GM18951 (cell line): Measurements from ENCODE around the gene DUSP2.
"Not testable (repeated sequence)": the region's sequence is repeated elsewhere in the genome, so short reads cannot be mapped to it uniquely, and the experiment has no call there.

Experiments used
- POLR2A ChIP-seq: IDR thresholded peaks from 4 replicates; pipeline ENCODE4 v1.6.1; 2011; ENCODE audit warnings: mild to moderate bottlenecking; ENCODE audit not compliant: insufficient read length, insufficient read depth; ENCODE audit errors: extremely low read depth
- in situ Hi-C: fragments of 300-500 bp; cut with MboI; formaldehyde crosslinking; loops from one replicate; pipeline ENCODE4 v1.12.0; 2022; ENCODE audit warnings: low sequenced_read_pairs, mixed read lengths, inconsistent platforms; ENCODE audit not compliant: unreplicated experiment

DUSP2 gene

DNA sequence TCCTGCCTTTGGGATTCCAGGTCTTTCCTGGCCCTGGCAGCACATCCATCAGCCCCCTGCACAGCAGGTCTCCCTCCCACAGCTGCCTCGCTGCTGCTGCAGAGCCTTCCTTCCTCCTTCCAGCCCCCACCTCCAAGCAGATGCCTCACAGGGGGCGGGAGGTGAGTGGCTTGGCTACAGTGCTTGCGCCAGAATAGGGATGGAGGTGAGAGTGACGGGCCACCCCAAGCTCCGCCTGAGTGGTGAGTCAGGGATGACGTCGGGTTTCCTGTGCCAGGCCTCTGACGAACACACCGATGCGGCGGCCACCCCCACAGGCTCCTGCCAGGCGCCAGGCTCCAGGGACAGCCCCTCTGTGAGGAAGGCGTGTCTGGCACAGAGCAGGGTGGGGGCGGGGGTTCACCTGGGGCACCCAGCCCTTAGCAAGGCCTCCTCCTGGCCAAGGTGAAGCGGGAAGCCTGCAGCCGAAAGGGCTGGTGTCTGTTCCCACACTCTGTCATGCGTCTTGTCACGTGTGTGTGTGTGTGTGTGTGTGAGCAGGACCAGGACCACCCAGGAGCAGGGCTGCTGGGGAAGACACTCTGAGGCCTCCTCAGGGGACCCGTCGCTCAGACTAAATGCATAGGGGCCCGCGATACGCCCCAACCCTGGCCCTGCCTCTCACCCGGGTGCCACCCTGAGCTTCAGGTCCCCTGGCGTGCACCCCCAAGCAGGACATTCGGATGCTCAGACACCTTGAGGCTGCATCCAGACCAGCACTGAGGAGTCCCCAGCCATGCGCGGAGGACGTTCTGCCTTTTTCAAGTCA, 3.4 kb upstream of the DUSP2 start:
- TF ChIP-seq POLR2A: peak; percentile 40

DNA sequence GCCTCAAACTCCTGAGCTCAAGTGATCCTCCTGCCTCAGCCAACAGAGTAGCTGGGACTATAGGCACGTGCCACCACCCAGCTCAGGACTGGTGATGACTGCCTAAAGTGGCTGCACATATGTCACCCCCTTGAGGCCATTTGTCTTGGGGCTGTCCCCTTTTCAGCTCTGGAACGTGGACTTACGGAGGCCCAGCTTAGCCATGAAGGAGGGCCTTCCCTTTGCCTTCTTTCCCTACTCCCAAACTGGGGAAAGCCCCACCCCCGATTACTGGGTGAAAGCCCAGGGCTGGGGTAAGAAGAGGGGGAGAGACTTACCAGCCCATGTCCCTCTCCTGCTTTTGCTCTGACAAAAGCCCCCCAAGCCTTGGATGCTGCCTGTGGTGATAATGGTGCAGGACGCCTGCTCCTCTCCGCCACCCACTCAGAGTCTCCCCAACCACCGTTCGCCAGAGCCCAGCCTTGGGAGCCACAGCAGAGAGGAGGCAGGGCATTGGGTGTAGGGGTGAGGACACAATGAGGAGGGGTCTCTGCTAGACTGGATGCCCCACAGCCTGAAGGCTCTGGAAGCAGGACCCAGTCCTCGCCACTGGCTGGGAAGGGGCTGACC, 2.5 kb upstream of the DUSP2 start:
- in situ Hi-C loops: no loop called here
- TF ChIP-seq POLR2A: no peak

More for the DNA sequence above, 3.4 kb upstream of the DUSP2 start:
- in situ Hi-C loops: no loop called here

DNA sequence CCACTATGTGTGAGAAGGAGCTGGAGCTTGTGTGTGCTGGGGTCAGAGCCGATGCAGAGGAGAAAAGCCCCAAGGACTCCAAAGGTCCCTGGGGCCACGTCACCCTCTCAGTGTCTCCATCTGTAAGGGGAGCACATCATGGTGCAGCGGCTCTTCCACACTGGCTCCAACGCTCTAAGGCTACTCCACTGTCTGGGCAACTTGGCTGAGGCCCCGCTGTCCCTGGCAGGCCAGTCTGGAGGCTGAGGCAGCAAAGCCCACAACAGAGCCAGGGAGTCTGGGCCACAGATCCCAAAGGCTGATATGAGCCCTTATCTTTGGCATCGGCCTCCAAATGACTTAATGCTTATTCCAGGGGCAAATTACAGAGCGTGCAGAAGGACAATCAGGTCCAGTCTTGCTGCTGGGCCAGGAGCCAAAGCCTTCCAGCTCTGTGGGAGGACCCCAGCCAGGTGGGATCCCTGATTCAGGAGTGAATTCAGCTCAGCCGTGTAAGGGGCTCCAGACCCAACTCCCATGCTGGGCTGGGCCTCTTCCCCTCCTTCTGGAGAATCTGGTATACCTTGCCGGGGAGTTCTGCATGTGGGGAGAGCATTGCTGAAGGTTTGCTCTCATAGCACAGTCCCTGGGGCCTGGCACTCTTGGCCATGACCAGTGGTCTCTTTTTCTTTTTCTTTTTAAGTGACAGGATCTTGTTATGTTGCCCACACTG, 1.8 kb upstream of the DUSP2 start:
- in situ Hi-C loops: no loop called here
- no peak for TF ChIP-seq POLR2A

DNA sequence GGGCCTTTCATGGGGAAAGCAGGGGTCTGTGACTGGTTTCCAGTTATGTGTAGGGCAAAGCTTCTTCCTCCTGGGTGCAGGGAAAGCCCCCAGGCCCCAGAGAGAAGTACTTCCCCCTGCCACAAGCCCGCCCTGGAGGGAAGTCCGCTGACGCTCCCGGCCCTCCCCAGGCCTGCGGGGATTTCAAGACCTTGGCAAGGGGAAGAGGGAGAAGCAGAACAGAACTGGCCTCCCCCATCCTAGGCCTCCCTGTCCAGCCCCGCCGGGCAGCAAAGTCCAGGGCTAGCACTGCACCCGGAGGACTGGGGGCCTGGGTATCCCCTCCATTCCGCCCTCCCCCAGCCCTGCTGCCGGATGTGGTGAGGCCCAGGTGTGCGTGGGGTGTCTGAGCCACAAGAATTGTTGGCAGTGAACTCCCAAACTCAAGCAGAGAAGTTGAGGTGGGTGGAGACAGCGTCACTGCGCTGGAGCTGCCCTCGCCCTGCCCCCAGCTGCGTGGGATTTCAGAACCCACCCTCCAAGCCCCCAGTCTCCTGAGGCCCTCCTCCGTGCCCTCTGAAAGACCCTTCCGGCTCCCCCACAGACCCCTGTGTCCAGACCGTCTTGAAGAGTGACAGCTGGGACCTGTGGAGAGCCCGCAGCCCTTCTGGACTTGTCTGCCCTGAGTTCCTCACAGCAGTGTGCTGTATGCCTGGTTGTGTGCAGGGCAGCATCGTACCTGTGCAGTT, 1.1 kb upstream of the DUSP2 start:
- in situ Hi-C loops: no loop called here

DNA sequence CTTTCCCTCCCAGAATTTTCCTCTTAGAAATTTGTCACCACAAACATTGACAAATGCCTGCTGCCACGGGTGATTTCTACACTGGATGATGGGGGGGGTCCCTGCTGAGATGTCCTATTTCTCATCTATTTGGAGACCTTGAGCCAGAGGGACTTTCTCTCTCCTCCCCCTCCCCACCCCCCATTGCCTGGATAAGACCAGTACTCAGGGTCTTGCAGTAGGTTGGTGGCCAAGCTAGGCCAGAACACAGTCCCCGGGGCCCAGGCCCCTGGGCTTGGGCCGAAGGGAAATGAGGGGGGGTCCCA, 560 bp upstream of the DUSP2 start:
- in situ Hi-C loops: no loop called here
- no peak for TF ChIP-seq POLR2A

More for the DNA sequence above, 1.1 kb upstream of the DUSP2 start:
- peak; percentile 58 for TF ChIP-seq POLR2A

DNA sequence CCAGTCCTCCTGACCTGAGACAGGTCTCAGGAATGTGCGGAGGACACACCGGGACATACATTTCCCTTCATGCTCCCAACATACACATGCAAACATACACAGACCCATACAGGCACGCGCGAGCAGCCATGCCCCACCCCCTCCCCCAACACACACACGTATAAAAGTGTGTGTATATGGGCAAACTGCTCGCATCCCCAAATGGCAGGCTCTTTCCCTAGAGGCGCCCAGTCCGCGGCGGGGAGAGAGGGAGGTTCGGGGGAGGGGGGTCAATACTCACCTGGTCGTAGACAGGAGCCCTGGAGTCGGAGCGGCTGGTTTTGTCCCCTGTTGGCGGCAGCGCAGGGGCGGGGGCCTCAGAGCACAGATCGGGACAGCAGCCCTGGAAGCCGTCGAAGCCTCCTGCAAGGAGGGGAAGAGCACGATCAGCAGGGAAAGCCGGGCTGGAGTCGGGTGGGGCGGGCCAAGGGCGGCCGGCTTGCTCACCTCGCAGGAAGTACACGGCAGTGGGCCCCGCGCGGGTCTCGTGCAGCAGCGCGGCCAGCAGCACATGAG, 682 bp downstream of the DUSP2 start:
- no peak for TF ChIP-seq POLR2A
- in situ Hi-C loops: no loop called here

DNA sequence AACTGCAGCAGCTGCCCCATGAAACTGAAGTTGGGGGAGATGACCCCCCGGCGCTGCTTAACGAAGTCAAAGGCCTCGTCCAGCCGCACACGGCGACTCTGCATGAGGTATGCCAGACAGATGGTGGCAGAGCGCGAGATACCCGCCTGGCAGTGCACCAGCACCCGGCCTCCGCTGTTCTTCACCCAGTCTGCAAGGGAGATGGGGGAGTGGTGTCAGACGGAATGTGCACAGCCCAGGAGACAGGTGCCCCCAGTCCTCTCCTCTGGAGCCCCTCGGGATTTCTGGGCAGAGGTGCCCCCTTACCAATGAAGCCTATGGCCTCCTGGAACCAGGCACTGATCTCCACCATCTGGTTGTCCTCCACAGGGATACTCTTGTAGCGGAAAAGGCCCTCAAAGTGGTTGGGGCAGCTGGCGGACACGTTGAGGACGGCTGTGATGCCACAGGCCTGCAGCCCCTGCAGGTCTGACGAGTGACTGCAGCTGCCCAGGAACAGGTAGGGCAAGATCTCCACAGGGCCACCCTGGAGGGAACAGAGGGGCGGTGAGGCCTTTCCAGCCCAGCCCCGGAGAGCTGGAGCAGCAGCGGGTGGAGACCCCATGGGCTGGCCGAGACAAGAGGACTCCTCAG, 1.3 kb downstream of the DUSP2 start:
- in situ Hi-C loops: no loop called here
- TF ChIP-seq POLR2A: no peak

DNA sequence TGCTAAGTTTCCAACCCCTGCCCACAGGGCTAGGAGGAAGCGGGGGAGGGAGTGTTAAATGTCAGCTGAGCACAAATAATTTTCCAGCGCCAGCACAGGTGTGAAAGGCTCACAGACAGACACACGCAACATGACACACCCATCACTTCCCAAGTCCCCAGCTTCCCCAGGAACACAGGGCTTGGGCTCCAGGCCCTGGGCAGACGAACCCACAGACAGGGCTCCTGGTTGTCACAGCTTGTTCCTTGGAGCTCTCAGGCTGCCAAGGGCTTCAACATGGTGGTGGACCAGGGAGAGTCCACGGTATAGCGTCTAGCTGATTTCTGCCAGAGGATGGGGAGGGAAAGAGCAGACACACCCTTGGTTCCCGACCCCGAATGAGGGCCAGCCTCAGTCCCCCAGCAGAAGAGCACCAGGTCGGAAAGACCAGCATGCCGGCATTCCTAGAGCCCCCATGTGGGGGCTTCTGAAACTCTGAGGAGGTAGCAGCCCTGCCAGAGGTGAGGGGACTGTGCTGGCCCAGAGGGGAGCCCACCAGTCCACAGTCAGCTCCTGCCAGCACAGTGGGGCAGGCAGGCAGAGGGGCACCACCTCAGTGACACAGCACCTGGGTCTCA, 1.9 kb downstream of the DUSP2 start:
- in situ Hi-C loops: no loop called here
- no peak for TF ChIP-seq POLR2A

DNA sequence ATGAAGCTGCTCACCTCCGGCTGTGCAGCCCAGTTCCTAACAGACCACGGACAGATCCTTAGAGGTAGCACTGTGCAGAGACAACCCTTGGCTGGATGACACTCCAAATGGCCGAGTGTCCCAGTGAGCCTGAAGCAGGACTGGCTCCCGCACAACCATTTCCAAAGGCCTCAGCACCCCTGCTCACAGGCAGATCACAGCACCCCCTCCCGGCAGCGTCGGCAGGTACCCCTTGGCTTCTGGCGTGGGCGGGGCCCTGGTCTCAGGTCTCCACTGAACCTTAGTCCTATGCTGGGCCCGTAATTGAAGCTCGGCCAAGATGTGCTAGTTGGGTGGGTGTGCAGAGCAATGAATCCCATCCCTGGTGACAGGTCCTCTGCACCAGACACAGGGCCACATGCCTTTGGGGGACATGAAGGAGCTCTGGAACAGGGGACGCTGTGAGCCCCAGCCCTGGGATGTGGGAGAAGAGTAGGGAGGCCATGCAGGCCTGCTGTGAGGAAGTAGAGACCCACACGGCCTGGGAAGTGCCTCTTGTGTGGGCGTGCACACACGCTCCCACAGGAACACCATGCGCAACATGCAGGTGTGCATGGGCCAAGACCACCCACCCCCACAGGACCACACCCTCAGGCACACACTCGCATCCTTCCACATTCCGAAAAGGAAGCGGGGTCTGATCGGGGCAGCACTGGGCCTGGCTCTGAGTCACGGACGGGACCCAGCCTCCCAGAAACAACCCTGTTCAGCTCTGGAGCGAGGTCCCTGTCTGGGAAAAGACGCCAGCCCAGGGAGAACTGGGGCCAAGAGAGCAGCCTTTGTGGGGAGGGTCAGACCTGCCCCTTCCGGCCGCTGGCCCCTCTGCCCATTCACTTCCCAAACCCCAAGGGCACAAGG, 2.8 kb downstream of the DUSP2 start:
- in situ Hi-C loops: no loop called here
- peak; percentile 62 for TF ChIP-seq POLR2A

DNA sequence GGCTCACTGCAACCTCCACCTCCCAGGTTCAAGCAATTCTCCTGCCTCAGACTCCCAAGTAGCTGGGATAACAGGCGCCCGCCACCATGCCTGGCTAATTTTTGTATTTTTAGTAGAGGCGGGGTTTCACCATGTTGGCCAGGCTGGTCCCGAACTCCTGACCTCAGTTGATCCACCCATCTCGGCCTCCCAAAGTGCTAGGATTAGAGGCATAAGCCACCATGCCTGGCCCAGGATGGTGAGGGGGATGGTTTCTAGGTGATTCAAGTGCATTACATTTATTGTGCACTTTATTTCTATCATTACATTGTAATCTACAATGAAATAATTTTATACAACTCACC, 3.6 kb downstream of the DUSP2 start:
- in situ Hi-C loops: not testable (repeated sequence)

DNA sequence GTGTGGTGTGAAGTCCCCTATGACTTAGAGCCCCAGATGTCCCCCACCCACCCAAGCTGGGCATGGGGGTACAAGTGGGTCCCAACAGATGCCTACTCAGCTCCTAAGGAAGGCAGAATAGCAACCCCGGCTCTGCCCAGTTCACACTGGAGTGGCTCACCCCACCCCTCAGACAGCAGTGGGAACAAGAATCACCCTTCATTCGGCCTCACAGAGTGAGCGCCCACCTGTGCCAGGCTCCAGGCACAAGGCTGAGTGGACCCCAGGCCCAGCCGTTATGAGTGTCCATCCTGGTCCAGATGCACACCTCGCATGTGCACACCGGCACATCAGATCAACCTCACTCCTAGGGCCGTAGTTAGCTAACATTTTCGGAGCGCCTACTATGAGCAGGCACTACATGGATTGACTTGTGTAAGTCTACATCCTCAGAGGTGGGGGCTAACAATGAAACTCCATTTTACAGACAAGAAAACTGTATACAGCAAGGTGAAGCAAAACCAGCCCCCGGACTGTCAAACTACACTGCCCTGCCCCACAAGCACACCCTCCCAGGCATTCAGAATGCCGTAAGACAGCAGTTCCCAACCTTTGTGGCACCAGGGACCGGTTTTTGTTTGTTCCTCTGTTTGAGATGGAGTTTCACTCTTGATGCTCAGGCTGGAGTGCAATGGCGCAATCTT, 4.2 kb downstream of the DUSP2 start:
- in situ Hi-C loops: no loop called here

More for the DNA sequence above, 4.2 kb downstream of the DUSP2 start:
- TF ChIP-seq POLR2A: peak; percentile 22
